Mucosa of descending colon (tissue), 3 donors: ENCODE data around the gene VWA8. TPM values are rescaled to one million over a fixed set of nuclear protein-coding genes. Genes with fewer than 3 reads are reported as not detected.

Source experiments
- ATAC-seq: fragments of 200-7000 bp; cut with Tn5 transposase; one replicate; pipeline ENCODE4 v1.9.1; 2020; ENCODE audit warnings: mild to moderate bottlenecking, moderate library complexity
- DNase-seq, 3 donors: peaks; one replicate each; pipeline ENCODE4 v3.0.0-alpha.2; 2020
- H3K36me3 ChIP-seq: fragments of 200-600 bp; one replicate; pipeline ENCODE4 v1.8.0; 2021; ENCODE audit warnings: low read depth, mild to moderate bottlenecking
- H3K4me1 ChIP-seq: fragments of 200-600 bp; one replicate; pipeline ENCODE4 v1.8.0; 2021; ENCODE audit warnings: low read depth, mild to moderate bottlenecking
- H3K4me3 ChIP-seq: fragments of 200-600 bp; one replicate; pipeline ENCODE4 v1.8.0; 2021; ENCODE audit warnings: mild to moderate bottlenecking
- H3K9me3 ChIP-seq: fragments of 200-600 bp; one replicate; pipeline ENCODE4 v1.8.0; 2021; ENCODE audit warnings: mild to moderate bottlenecking
- intact Hi-C, 2 donors: fragments of 100-400 bp; cut with DNase I in 1 of 2; cut with micrococcal nuclease in 1 of 2; formaldehyde crosslinking; loops; one replicate each; pipeline versions ENCODE4 v1.11.0 to v1.11.1; 2022; cut with DNase I, micrococcal nuclease
- total RNA-seq, 3 donors: library from RNA; stranded (reverse); fragmentation: NEBNext Ultra II Directional in 2 of 3; extraction: Animal tissue kit (Norgen Biotek cat#: 25700) in 2 of 3; gene quantifications; one replicate each; pipeline versions ENCODE4 v1.2.1 to v1.2.4, GENCODE V29; 2021 to 2023
- TF ChIP-seq, protein P1 (sequence below): fragments of 200-600 bp; IDR thresholded peaks from one replicate; pipeline ENCODE4 v1.8.0; 2022; ENCODE audit warnings: antibody characterized with exemption, mild to moderate bottlenecking
- donor health status: DM: no; HTN: no; CAD: no; lungs with moderate emphysema.
- donor health status: DM: no; HTN: no; CAD: no.
- donor health status: DM: no; HTN: yes; CAD: no.

The VWA8 gene
- total RNA-seq, 3 donors from 2014 or later: 19.1 to 31.5 (median 27.0) TPM

DNA sequence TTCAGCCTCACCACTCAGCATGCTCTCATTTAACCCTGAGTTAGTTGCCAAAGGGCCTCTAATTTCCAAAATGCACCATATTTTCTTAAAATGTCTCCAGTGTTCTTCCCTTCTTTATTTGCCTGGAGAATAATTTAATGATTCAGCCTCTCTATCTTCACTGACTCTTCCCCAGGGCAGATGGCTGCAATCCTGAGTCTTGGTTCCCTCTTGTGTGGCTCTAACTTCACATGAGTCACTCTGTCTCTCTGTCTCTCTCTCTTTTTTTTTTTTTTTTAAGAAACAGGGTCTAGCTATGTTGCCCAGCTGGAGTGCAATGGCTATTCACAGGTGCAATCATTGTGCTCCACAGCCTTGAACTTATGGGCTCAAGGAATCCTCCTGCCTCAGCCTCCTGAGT lies 251.4 kb downstream of the VWA8 start:
- H3K9me3 ChIP-seq: no peaks in the 10 kb centered on the region
- no peak overlapping the region for H3K4me3 ChIP-seq
- H3K36me3 ChIP-seq: no peaks in the 10 kb centered on the region
- no peaks in the 10 kb centered on the region for H3K4me1 ChIP-seq
- intact Hi-C loops: no loop called here
- TF ChIP-seq, protein P1, sequence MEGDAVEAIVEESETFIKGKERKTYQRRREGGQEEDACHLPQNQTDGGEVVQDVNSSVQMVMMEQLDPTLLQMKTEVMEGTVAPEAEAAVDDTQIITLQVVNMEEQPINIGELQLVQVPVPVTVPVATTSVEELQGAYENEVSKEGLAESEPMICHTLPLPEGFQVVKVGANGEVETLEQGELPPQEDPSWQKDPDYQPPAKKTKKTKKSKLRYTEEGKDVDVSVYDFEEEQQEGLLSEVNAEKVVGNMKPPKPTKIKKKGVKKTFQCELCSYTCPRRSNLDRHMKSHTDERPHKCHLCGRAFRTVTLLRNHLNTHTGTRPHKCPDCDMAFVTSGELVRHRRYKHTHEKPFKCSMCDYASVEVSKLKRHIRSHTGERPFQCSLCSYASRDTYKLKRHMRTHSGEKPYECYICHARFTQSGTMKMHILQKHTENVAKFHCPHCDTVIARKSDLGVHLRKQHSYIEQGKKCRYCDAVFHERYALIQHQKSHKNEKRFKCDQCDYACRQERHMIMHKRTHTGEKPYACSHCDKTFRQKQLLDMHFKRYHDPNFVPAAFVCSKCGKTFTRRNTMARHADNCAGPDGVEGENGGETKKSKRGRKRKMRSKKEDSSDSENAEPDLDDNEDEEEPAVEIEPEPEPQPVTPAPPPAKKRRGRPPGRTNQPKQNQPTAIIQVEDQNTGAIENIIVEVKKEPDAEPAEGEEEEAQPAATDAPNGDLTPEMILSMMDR: no peak
- ATAC-seq: no peak
- no peak for DNase-seq

DNA sequence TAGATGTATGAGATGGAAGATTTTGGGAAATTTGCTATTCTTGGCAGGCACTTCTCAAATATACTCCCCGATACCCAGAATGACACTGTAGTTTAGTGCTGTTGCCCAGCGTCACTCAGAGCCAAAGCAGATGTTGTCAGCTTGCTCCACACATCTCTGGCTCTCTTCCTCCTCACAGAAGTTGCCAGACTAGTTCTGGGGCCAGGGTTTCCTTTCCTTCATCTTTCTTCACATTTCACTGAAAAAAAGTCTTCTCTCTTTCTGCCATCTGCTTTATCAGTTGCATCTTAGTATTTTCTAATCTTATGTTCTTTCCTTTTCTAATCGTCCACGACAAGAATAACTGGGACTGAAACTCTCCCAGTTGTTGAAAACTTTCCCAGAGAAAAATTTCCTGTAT lies 252.2 kb downstream of the VWA8 start:
- intact Hi-C loops: no loop called here
- Histone ChIP-seq H3K9me3 (no peaks in the 10 kb centered on the region), H3K4me3 (no peak overlapping the region), H3K36me3 (no peaks in the 10 kb centered on the region), H3K4me1 (no peaks in the 10 kb centered on the region)
- DNase-seq: no peak
- ATAC-seq: no peak
- TF ChIP-seq, protein P1: no peak

DNA sequence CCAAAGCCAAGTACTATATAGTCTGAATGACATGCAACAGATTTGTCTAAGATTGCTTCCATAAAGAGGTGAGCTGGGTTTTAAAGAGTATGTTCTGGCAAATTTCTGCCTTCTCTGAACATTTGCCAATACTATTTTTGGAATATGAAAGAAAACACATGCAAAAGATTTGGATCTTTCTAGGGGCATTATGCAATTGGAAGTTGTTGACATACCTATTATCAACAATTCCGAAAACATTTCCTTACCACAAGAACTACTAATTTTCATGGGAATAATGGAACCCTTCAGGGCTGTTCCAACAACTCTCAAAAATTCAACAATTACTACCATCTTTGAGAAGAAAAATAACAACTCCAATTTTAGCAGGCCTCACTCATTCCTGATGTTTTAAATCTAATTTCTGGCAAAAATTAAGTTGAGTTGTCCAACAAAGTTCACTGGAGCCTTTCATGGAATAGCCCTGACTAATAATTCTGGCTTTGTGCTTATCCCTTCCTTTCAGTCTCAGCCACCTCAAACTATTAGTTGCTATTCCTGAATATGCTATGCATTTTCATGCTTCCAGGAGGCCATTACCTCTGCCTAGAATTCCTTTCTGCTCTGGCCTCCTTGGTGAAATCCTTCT lies 253.6 kb downstream of the VWA8 start:
- no peaks in the 10 kb centered on the region for H3K36me3 ChIP-seq
- H3K4me3 ChIP-seq: no peak overlapping the region
- DNase-seq (no peak), ATAC-seq (no peak)
- H3K9me3 ChIP-seq: no peaks in the 10 kb centered on the region
- TF ChIP-seq, protein P1: no peak
- no peaks in the 10 kb centered on the region for H3K4me1 ChIP-seq
- intact Hi-C loops: no loop called here

GRCh38 chr13:41706152-41706551 lies 254.8 kb downstream of the VWA8 start:
- ATAC-seq (no peak), DNase-seq (no peak)
- Histone ChIP-seq H3K36me3 (no peaks in the 10 kb centered on the region), H3K4me3 (no peak overlapping the region), H3K9me3 (no peaks in the 10 kb centered on the region), H3K4me1 (no peaks in the 10 kb centered on the region)
- TF ChIP-seq, protein P1: no peak
- intact Hi-C loops: no loop called here

GRCh38 chr13:41702540-41702939 lies 258.4 kb downstream of the VWA8 start:
- H3K9me3 ChIP-seq: no peaks in the 10 kb centered on the region
- TF ChIP-seq, protein P1: no peak
- intact Hi-C loops: no loop called here
- DNase-seq (no peak), ATAC-seq (no peak)
- H3K4me1 ChIP-seq: no peaks in the 10 kb centered on the region
- no peak overlapping the region for H3K4me3 ChIP-seq
- H3K36me3 ChIP-seq: no peaks in the 10 kb centered on the region

- Histone ChIP-seq H3K9me3 (no peaks in the 10 kb centered on the region), H3K4me3 (no peak overlapping the region), H3K4me1 (no peaks in the 10 kb centered on the region), H3K36me3 (no peaks in the 10 kb centered on the region)
- ATAC-seq (no peak), DNase-seq (no peak)
- TF ChIP-seq, protein P1: no peak
- intact Hi-C loops: no loop called here
Observed at GRCh38 chr13:41701676-41702075, 259.2 kb downstream of the VWA8 start.
